ENCODE data around the gene SHANK1. TPM values are rescaled to one million over a fixed set of nuclear protein-coding genes. Genes with fewer than 3 reads are reported as not detected.

Gene SHANK1
- total and polyA plus RNA-seq, 2 of the 4 experiments (the other 2 are of a cell fraction): 6.1 to 6.7 TPM

DNA sequence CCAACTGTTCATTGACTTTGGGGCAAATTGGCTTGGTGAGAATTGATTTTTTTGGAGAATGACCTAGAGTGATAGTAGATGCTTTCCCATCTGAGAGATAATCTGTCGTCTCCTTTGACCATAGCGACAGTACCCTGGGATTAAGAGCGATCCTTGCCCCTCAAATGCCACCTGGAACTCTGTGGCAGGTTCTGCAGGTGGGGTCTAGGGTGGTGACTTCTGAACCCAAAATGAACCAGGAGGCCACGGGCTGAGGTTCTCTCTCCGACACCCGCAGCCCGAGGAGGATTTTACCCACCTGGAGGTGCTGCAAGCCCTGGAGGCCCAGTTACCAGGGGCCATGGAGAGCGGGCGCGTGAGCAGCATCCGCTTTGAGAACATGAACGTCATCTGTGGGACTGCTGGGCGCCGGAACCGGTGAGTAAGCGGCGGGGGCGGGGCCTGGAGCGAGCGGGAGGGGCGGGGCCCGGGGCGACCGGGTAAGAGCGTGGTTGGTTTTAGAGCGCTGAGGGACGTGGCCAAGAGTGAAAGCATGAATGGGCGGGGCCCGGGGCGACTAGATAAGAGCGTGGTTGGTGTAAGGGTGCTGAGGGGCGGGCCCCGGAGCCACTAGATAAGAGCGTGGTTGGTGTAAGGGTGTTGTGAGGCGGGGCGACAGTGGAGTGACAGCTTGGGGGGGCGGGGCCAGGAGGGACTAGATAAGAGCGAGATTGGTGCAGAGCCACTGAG lies 61.7 kb downstream of the SHANK1 start:
- ATAC-seq (ENCODE audit: low read depth): peak; percentile 97
- Histone ChIP-seq H3K4me3 (ENCODE audit: insufficient read depth, low read depth, low read length) (peak overlapping the region; percentile 51), H3K27me3 (ENCODE audit: control insufficient read depth, insufficient read depth, low read length) (peaks cover 9% of the 10 kb centered on the region; the same call in 1 of the 2 replicates), H3K36me3 (ENCODE audit: control insufficient read depth, insufficient read depth, low read length) (no peaks in the 10 kb centered on the region), H3K27ac (ENCODE audit: insufficient read depth, low read length) (peak overlapping the region; percentile 46), H3K79me1 (ENCODE audit: low read depth in 1 of 2, low read length in 2 of 2) (no peaks in the 10 kb centered on the region), H3K4me2 (ENCODE audit: low read depth, low read length) (peak overlapping the region; percentile 88), H2AFZ (replicated peaks; ENCODE audit: low read length, poor library complexity) (peak overlapping the region; percentile 96), H3K18ac (ENCODE audit: low read depth, low read length) (peak overlapping the region; percentile 66), H2BK5ac (ENCODE audit: low read depth, low read length, poor library complexity, severe bottlenecking) (peak overlapping the region; percentile 71), H2AK5ac (ENCODE audit: low read depth, low read length) (no peak overlapping the region; the same call in 1 of the 2 replicates), H4K5ac (ENCODE audit: low read depth, low read length) (peak overlapping the region; percentile 95), H3K56ac (ENCODE audit: extremely low read depth, insufficient read depth, low read length) (no peak overlapping the region), H3K23ac (ENCODE audit: low read depth, low read length) (no peak overlapping the region), H2AK9ac (replicated peaks; ENCODE audit: low read depth, low read length, poor library complexity) (peak overlapping the region; percentile 84), H2BK120ac (ENCODE audit: low read depth, low read length) (no peak overlapping the region), H4K91ac (ENCODE audit: insufficient read depth, low read depth, low read length) (no peak overlapping the region; the same call in 1 of the 2 replicates), H4K8ac (ENCODE audit: low read depth in 2 of 2, low read length in 2 of 2) (peak overlapping the region; percentile 83 to 89), H4K20me1 (ENCODE audit: insufficient read depth, low read length) (no peaks in the 10 kb centered on the region; the same call in 1 of the 2 replicates), H3K4ac (ENCODE audit: low read depth, low read length) (peak overlapping the region; percentile 36; the same call in 1 of the 2 replicates), H2BK15ac (ENCODE audit: low read depth, low read length) (0 out of 3 replicates have a peak overlapping the region, but pooled peaks have one; percentile 9), H3K9me3 (ENCODE audit: control insufficient read depth, insufficient read depth, low read length) (no peaks in the 10 kb centered on the region), H3K4me1 (ENCODE audit: control insufficient read depth, insufficient read depth, low read length) (peaks cover 2% of the 10 kb centered on the region; the same call in 1 of the 2 replicates), H3K14ac (replicated peaks; ENCODE audit: low read depth, low read length) (no peak overlapping the region), H3K9me1 (ENCODE audit: insufficient read depth, low read length) (peaks cover 5% of the 10 kb centered on the region; the same call in 1 of the 2 replicates), H3K9ac (ENCODE audit: low read depth, low read length) (peak overlapping the region; percentile 46; the same call in 1 of the 2 replicates), H2BK20ac (ENCODE audit: low read depth, low read length) (no peak overlapping the region)
- no TSS peak for BruUV-seq (replicated peaks)
- TF ChIP-seq BHLHE40 (IDR thresholded peaks at IDR 0.05; ENCODE audit: low read depth, low read length): peak; percentile 84
- TF ChIP-seq RAD21 (IDR thresholded peaks at IDR 0.05; ENCODE audit: low read length): no peak
- no peak for TF ChIP-seq CEBPB (IDR thresholded peaks at IDR 0.05; ENCODE audit: low read depth, low read length)
- peak; percentile 58; the same call in 1 of the 2 replicates for TF ChIP-seq MAZ (IDR thresholded peaks at IDR 0.05; ENCODE audit: borderline replicate concordance, low read depth, low read length)
- 0 out of 2 replicates have a peak, but pooled peaks have one; percentile 23 for TF ChIP-seq POLR2A (IDR thresholded peaks at IDR 0.05; ENCODE audit: low read depth, low read length)
- TF ChIP-seq, protein P1, sequence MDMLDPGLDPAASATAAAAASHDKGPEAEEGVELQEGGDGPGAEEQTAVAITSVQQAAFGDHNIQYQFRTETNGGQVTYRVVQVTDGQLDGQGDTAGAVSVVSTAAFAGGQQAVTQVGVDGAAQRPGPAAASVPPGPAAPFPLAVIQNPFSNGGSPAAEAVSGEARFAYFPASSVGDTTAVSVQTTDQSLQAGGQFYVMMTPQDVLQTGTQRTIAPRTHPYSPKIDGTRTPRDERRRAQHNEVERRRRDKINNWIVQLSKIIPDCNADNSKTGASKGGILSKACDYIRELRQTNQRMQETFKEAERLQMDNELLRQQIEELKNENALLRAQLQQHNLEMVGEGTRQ (IDR thresholded peaks at IDR 0.05; ENCODE audit: low read depth, low read length): 0 out of 2 replicates have a peak, but pooled peaks have one; percentile 27
- intact Hi-C loops (cut with micrococcal nuclease): no loop called here
- in situ Hi-C loops (cut with MboI; ENCODE audit: low sequenced_read_pairs): no loop called here
- DNase-seq: peak; percentile 98
- ChIA-PET CTCF (interaction anchor here (1.0 kb wide), 1 partner anchor 12 kb away, joined by 3 read pairs; no protein-coding TSS in a partner anchor), POLR2A (ENCODE audit: unreplicated experiment) (no interaction called here)
- dilution Hi-C loops (cut with HindIII; ENCODE audit: low sequenced_read_pairs, unreplicated experiment): no loop called here
- WGBS, 2 experiments (ENCODE audit: extremely low coverage in 2 of 2, insufficient read length in 1 of 2): 3% methylated on average over 19 of the region's 38 CpGs; no CpG with 5 or more reads in 1 of the 2 experiments
